ENCODE data around the gene CPNE5. TPM values are rescaled to one million over a fixed set of nuclear protein-coding genes. Genes with fewer than 3 reads are reported as not detected.
A peak's percentile ranks its signal among the peaks of the same experiment; 100 is the strongest.

Gene CPNE5
- total and polyA plus RNA-seq, 8 donors: 0.19 to 1.5 (median 0.58) TPM

DNA sequence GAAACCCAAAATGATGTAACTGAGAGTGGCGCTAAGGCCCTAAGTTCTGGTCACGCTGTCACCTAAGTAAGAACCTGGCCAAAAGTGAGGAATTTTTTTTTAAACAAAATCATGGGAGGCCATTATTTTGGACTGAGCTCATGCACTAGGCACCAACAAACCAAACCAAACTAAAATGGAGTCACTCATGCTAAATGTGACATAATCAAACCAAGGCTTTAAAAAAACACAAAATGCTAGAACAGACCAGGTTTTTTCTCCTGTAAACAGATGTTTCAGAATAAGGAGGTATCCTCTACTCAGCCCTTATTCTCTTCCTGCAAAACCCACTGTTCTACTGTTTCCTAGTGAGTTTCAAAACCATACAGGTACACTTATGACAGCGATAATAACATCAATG lies 45.4 kb upstream of the CPNE5 start:
- no peak for TF ChIP-seq CTCF (IDR thresholded peaks at IDR 0.05)
- no peak overlapping the region for H3K27ac ChIP-seq
- H3K9me3 ChIP-seq: no peaks in the 10 kb centered on the region
- H3K4me3 ChIP-seq: no peak overlapping the region
- no peaks in the 10 kb centered on the region for H3K36me3 ChIP-seq
- FAIRE-seq (no peak), DNase-seq (no peak), ATAC-seq (no peak)
- intact Hi-C loops (cut with DNase I): loop anchor here in 1 of 3 donors (10.0 kb wide), 1 partner anchor 130 kb away; no protein-coding TSS in a partner anchor
- peaks cover 4 to 12% (median 10%) of the 10 kb centered on the region in 3 donors for H3K4me1 ChIP-seq
- 97 to 100% methylated on average over 3 of the region's 3 CpGs for WGBS, 2 donors
- H3K27me3 ChIP-seq: no peaks in the 10 kb centered on the region

DNA sequence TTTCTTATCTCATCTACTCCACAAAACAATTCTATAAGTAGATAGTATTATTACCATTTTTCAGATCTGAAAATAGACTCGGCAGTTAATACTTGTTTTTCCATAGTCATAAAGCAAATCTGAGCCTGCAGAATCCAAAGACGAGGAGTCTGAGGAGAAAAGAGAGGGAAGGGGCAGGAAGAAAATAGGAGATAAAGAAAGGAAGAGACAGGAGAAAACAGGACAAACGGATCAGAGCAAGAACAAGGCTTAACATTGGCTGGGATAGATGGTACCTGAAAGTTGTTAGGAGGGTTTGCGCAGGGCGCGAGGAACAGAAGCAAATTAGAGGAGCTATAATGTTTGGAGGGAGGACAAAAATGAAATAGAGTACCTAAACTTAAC lies 36.0 kb upstream of the CPNE5 start:
- intact Hi-C loops (cut with DNase I): no loop called here
- TF ChIP-seq CTCF (IDR thresholded peaks at IDR 0.05): no peak
- Histone ChIP-seq H3K27me3 (no peaks in the 10 kb centered on the region), H3K36me3 (no peaks in the 10 kb centered on the region), H3K27ac (peak overlapping the region in 3 of 4 donors; percentile 83 to 94 (median 85)), H3K4me3 (peak overlapping the region; percentile 85 to 99 (median 90)), H3K4me1 (peaks cover 4 to 27% (median 8%) of the 10 kb centered on the region in 3 donors), H3K9me3 (no peaks in the 10 kb centered on the region)
- DNase-seq (no peak), ATAC-seq (peak in 1 of 4 donors; percentile 5), FAIRE-seq (no peak)
- WGBS, 2 donors: 24 to 34% methylated on average over 6 of the region's 6 CpGs

DNA sequence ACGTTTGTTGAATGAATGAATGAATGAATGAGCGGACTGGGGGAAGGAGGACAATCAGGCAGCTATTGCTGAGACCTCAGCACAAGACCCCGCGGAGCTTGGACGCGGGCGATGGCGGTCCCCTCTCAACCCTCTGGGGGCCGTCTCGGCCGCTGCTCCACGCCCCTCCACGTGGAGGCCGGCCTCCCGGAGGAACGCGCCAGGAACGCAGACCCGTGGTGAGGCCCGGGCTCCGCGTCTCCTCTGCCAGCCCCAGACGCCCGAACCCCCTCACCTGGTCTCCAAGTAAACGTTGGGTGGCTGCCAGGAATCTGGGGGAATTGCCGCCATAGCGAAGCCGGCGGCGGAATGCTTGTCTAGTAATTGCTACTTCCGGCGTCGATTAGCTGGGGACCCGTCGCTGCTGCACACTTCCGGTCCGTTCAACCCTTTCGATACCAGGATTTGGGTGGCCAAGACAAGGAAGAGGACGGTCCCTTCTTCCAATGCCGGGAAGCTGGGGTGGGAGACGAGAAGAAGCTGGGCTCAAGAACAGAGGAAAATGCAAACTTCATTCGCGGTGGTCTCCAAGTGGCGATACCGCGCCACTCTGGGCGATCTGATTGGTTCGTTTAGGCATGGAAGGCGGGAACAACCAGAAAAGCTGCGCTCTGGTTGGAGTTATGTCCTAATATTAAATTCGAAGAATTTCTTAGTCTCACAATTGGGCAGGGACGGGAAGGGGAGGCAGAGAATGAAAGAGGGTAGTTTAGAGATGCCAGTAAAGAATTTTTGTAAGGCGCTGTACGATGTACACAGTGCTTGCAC lies 35.4 kb upstream of the CPNE5 start, which contains the start of gene PPIL1:
PPIL1 (minus strand) TSS at position 361 of the 807 bp plus-strand sequence; CDS start at position 330, 31 bp downstream.
- ATAC-seq: peak; percentile 88 to 94 (median 92)
- FAIRE-seq: peak; percentile 71
- Histone ChIP-seq H3K27me3 (no peaks in the 10 kb centered on the region), H3K27ac (peak within 1 kb of the TSS; percentile 83 to 94 (median 88)), H3K4me3 (peak within 1 kb of the TSS; percentile 85 to 99 (median 90)), H3K36me3 (no peaks in the 10 kb centered on the region), H3K4me1 (peaks cover 4 to 27% (median 8%) of the 10 kb centered on the region in 3 donors), H3K9me3 (no peaks in the 10 kb centered on the region)
- intact Hi-C loops (cut with DNase I): no loop called here
- no peak for TF ChIP-seq CTCF (IDR thresholded peaks at IDR 0.05)
- DNase-seq: peak; percentile 80 to 93 (median 87)
- WGBS, 2 donors: 0 to 1% methylated on average over 54 of the region's 54 CpGs

DNA sequence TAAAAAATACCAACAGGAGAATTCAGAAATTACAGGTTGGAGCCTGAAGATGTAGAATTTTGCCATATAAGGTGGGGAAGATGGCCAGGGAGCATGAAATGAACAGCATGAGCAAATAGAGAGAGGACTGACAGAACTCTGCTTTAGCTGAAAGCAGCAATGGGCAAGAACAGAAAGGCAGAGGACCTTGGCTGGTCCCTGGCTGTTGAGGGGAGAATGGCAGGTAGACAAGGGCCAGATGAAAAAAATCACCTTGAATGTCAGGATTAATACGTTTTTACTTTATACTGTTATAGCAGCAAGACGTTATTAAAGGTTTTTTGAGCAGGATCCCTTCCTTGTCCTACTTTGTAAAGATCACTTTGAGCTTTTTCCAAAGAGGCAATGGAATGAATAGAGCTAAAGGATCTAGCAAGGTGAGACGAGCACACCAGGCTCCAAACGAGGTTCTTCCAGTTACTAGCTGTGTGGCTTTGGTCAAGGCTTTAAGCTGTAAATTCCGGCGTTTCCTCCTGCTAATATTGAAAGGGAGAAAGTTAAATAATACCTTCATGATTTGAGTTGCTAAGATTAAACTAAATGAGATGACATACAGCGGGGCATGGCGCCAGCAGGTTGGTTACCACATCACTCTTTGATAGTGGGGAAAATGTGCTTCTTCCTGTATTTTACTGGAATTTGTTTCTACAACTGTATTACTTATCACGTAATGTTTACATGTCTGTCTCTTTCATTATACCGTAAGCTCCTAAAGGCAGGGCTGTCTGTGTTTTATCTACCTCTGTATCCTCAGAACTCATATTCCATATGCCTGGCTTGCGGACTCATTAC lies 34.6 kb upstream of the CPNE5 start:
- DNase-seq: peak in 5 of 6 donors; percentile 45 to 80 (median 62)
- Histone ChIP-seq H3K36me3 (no peaks in the 10 kb centered on the region), H3K27ac (peak overlapping the region; percentile 83 to 94 (median 88)), H3K9me3 (no peaks in the 10 kb centered on the region), H3K27me3 (no peaks in the 10 kb centered on the region), H3K4me3 (peak overlapping the region; percentile 85 to 99 (median 90)), H3K4me1 (peaks cover 4 to 27% (median 8%) of the 10 kb centered on the region in 3 donors)
- TF ChIP-seq CTCF (IDR thresholded peaks at IDR 0.05): no peak
- FAIRE-seq: no peak
- WGBS, 2 donors: 3% methylated on average over 11 of the region's 11 CpGs
- peak; percentile 41 to 65 (median 44) for ATAC-seq
- intact Hi-C loops (cut with DNase I): no loop called here

Data from pancreas (tissue), 10 donors.